HG03064 (cell line): Measurements from ENCODE around the gene STXBP3.
A peak's percentile ranks its signal among the peaks of the same experiment; 100 is the strongest.
"Not testable (repeated sequence)": the region's sequence is repeated elsewhere in the genome, so short reads cannot be mapped to it uniquely, and the experiment has no call there.

Experiments used
- ATAC-seq: cut with Tn5 transposase; IDR thresholded peaks from one replicate; pipeline ENCODE4 v1.9.1; 2021; ENCODE audit warnings: low read depth; ENCODE audit not compliant: unreplicated experiment

Gene STXBP3

DNA sequence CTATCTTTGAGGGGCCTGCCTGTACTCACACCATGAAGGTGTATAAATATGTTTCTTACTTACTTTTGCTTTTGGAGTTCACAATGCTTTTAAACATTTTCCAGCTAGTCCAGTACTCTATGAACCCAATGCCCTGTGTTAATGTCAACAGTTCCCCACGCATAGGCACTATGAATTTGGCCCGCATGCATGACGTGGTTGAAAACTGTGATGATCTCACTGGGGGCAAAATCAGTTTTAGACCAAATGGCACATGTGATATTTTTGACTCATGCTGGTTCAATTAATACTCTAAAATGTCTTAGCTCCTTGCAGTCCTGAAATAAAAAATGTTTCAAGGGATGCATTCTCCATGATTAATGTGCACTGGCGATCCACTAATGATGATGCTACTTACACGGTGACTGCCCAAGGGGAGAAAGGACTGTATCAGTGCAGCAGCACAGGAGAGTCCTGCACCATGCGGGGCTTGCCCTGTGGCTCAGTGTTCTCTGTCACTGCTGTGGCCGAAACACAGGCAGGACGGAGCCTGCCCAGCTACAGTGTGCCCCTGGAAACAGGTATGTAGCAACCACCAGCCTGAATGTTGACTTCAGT lies 18.0 kb upstream of the STXBP3 start:
- no peak for ATAC-seq

DNA sequence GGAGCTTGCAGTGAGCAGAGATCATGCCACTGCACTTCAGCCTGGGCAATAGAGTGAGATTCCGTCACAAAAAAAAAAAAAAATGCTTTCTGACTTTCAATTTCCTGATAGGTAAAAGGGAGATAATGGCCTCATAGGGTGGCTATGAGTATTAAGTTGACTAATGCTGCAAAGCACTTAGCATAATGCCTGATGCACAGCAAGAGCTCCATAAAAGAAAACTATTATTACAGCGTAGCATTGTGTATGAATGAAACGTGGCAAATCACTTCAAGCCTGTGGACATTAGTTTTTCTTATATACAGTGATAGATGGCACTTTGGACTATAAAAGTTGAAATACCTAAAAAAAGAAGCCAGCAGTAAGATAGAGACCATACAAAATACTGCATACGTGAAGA lies 17.0 kb upstream of the STXBP3 start:
- ATAC-seq, result no peak

DNA sequence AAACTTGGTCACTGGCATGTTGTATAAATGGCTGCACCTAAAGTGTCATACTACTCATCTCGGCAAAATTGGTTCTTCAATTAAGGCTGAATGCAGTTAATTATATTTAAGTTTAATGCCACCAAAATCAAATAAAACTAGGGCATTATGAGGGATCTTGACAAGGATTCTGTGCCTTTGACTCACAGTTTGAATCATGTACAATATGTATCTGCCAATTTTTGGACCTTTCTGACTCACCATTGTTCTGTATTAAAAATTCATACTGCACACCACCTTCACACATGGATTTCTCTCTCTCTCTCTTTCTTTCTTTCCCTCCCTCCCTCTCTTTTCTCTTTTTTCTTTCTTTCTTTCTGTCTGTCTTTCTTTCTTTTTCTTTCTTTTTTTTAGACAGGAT lies 14.1 kb upstream of the STXBP3 start:
- no peak for ATAC-seq

DNA sequence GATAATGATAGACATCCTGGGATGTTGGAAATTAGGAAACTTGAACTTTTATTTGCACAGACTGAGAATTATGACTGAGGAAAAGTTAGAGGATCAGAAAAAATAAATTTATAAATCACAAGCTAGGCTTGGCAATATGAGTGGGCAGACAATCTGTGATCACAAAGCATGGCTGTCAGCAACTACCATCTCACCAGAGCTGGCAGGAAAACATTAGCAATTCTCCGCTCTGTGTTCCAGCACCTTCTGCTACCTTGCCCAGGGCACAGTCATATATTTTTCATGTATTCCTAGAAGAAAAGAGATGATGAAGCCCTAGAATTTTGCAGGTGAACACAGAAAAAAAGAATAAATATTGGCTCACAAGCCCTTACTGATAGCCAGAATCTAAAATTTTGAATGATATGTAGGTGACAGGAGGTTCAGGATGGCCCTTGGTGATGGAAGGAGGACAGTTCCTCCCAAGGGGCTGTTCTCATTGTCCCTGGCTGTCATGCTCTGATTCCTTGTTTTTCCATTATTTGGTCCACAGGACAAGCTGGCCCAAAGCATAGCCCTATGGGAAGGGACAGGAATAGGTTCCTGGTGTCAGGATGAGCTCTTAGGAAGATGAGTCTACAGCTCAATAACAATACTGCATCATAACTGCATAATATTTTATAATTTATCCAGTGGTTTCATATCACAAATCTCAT lies 12.2 kb upstream of the STXBP3 start:
- no peak for ATAC-seq

DNA sequence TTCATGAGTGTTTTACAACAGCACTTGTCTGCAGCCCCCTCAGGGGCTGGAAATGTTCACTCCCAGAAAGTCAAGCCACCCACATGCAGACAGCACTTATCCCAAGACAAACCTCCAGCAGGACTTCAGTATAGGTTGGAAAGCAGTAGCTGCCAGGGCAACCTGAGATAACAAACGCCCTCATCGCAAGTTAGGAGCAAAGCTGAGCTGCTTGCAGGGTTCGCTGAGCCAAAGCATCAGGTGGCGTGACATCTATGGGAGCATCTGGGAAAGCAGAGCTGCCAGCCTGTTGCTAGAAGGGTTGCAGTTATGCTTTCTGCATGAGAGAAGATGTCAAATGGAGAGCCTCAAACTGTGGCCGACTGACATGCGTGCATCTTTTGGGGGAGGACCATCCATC lies 4.2 kb upstream of the STXBP3 start:
- no peak for ATAC-seq

DNA sequence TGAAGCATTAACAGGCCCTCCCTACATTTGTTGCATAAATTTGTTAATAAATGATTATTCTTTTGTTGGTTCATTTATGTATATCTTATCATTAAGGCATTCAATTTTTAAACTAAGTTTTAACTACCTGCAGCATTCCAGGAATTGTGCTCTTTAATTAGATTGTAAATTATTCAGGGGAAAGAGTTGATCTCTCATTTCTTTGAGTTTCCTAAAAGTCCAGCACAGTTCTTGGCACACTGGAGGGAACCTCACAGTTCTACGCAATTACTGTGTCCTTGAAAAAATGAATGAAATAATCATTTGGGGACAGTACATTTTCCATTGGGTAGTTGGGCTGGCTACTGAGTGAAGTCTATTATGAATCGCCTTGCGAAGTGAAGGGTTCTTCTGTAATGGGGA lies 493 bp upstream of the STXBP3 start:
- no peak for ATAC-seq

DNA sequence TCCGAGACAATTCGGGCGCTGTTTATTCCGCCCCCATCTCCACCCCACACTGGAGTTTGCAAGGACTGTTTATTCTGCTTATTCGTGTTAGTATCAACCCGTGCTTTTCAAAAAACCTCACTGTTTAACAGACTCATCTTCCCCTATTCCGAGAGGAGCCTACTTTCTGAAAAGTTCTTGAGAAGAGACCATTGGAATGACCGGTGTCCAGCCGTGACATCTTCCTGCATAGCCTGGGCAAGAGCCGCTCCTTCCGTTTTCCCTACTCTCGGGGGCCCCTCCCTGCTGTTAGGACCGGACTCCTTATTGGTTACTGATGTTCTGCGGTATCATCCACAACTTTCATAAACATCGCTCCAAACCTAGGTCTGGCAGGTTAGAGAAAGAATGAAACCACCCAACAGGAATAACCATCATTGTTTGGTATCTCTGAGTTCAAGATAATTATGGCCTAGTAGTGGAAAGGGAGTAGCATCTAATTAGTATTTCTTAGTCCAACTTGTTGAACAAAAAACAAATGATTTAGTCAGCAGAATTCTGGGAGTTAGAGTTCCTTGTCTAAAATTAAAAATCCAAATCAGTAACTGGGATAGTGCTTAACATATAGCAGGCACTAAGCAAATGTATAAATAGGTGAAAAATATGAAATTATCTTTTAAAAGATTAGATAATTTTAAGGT lies 837 bp downstream of the STXBP3 start:
- ATAC-seq, result peak; percentile 31

DNA sequence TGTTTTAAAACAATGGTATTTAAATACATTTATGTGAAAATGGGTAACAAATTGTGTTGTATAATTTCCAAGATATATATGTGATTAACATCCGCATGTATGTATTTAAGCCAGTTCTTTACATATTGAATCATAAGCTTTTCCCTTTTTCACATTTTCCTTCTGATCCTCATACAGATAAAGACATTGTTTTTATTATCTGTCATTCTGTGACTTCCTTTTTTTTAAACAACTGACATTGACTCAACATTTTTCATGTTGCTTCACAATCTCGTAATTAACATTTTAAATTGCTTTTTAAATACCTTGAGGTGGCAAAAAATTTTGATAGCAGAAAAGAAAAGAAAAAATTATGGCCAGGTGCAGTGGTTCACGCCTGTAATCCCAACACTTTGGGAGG lies 1.4 kb downstream of the STXBP3 start:
- no peak for ATAC-seq

DNA sequence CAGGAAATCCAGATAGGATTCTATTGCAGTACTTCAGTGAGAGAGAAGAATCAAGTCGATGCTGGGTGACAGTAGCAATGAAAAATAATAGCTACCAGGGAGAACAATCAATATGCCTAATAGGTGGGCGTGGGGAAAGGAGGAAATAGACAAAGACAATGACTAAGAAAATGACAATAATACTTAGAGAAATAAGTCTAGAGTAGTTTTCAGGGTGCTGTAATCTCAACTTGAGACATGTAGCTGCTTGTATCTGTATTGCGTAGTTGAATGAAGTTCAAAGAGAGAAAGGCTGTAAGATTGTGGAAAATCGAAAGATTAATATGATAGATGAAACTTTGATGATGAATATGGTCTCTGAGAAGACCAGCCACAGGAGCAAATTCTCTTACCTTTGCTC lies 2.6 kb downstream of the STXBP3 start:
- ATAC-seq, result no peak

DNA sequence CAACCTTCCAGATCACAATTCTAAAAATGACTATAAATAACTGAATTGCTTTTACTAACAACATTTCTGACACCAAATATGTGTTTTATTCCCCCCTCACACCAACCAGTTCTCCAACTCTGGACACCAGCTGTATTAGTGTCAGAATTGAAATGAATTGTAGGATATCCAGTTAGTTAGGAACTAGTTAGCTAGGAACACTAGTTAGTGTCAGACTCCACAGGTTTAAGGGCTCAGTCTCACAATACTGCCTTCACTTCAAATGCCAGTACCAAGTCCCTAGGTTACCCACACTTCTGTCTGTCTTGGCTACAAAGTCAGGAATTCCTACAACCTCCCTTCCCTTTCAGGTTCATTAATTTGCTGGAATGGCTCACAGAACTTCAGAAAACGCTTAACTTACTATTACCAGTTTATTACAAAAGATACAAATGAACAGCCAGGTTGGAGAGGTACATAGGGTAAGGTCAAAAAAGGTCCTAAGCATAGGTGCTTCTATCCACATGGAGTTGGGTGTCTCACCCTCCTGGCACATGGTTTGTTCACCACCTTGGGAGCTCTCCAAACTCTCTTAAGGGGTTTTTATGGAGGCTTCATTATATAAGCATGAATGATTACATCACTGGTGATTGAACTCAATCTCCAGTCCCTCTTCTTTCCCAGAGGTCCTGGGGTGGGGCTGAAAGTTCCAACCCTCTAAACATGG lies 4.2 kb downstream of the STXBP3 start:
- no peak for ATAC-seq

DNA sequence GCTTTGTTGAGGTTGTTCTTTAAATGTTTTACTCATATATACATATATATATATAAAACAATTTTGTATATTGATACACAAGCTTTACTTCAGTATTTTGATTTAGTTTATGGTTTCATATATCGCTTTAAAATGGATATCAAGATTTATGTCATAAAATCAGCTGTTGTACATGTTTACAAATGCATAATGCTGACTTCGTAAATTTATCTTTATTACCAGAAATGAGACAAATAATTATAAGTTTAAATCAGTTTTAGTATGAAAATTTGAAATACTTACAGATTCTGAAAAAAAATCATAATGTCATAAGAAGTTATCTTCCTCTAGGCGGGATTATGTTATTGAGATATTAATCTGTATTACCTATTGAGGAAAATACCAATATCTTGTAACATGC lies 6.9 kb downstream of the STXBP3 start:
- no peak for ATAC-seq

DNA sequence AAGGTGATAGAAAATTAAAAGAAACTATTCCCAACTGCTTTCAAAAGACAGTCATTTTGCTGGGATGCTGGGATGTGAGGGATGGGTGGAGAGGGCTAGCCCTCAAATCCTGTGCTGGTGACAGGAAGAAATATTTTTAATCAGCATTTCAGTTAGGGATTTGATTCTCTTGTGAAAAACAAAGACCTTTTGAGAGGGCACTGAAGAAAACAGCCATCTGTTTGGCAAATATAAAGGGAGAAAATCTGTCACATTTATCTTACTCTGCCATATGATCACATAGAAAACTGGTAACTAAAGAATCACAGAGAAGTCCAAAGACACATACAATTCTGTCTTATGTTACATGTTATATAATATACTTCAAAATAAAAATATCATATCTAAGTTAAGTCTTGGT lies 12.3 kb downstream of the STXBP3 start:
- no peak for ATAC-seq

DNA sequence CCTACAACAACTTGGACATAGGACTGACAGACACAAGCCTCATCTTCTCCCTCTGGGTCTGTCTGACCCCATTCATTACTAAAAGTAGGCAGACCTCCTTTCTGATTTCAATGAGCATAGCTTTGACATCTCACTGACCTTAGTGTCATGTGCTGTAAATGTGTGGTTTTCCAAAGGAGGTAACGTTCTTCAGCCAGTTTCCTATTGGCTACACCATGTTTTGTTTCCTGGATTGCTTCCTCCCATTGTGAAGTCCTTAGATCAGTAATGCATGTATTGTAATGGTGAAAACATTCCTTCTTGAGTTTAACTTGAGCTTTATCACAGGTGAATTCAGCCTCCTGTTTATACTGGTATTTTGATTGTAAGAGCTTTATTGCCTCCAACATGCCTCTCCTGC lies 20.6 kb downstream of the STXBP3 start:
- no peak for ATAC-seq

DNA sequence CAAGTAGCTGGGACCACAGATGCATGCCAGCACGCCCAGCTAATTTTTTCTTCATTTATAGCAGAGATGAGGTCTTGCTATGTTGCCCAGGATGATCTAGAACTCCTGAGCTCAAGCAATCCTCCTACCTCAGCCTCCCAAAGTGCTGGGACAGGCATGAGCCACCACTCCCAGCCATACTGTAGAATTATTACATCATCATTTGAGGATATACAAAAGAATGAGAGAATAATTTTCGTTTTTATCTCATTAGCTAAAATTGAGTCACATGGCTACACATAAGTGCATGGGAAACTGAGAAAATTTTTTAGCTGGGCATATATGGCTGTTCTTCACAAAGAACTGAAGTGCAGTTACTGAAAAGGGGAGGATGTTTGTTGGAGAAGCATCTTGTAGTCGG lies 21.2 kb downstream of the STXBP3 start:
- ATAC-seq, result no peak

DNA sequence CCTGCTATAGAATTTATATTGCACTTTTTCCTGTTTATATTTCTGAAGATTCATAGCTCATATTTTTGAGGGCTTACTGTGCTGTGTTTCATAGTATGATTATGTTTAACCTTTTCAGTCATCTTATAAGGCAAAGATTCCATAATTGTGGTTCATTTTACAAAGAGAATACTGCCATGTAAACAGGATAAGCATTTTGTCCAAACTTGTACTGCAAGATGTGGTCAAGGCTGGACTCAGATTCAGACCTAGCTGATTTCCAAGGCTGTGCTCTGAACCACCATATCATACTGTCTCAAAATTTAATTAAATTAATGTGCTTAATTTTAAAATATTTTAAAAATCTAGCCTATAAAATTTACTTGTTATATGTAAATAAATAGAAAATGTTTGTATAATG lies 31.4 kb downstream of the STXBP3 start:
- ATAC-seq, result no peak

DNA sequence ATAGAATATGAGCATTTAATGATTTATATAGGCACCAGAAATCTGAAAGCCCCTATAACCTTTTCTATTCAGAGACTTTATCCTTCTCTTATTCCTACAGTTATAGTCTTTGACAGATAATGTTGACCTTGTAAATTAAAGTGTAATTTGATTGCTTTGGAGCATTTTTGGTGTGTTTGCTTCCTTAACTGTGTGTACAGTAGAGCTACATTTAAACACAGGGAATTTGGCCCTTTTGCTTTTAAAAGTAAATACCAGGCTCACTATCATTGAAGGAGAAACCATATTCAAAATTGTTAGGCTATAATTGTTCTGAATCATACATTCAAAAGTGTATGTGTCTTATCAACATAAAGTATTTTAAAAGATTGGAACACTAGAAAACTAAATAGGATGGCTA lies 33.0 kb downstream of the STXBP3 start:
- no peak for ATAC-seq

DNA sequence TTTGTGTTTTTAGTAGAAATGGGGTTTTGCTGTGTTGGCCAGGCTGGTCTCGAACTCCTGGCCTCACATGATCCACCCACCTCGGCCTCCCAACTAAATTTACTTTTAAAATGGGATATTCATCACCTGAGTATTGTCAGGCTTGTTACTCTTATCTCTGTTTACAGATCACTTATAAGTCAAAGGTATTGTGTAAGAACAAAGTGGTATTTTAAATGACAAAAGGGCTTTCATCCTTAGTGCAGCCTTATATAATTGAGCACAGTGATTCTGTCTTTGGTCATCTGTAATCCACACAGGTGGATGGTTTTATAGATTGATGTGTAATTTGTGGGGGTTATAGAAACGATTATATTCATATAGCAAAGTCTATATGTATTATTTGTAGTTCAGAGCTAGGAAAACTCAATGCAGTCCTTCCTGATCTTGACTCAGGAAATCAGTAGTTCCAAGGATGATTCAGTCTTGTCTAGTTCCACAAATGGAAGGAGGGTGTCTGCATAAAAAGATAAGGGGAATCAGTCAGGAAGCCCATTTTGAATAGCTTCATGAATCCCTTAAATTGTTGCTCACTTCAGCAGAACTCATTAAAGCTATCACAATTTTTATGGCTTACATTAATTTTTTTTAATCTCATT lies 34.6 kb downstream of the STXBP3 start:
- no peak for ATAC-seq

DNA sequence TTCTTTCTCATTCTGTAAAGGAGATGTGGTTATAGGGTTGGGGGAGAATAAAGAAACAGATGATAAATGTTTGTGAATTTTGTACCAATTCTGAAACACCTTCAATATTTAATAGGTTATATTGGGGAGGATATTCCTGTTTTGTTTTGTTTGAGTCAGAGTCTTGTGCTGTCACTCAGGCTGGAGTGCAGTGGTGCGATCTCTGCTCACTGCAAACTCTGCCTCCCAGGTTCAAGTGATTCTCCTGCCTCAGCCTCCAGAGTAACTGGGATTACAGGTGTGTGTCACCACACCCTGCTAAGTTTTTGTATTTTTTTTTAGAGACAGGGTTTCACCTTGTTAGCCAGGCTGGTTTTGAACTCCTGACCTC lies 35.1 kb downstream of the STXBP3 start:
- ATAC-seq, result not testable (repeated sequence)

DNA sequence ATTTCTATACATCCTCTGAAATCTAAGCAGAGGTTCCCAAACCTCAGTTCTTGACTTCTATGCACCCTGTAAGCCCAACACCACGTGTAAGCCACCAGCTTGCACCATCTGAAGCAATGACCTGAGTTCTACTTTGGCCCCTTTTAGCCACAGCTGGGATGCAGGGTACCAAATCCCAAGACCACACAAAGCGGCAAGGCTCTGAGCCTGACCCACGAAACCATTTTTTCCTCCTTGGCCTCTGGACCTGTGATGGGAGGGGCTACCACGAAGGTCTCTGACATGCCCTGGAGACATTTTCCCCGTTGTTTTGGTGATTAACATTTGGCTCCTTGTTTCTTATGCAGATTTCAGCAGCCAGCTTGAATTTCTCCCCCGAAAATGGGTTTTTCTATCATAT lies 38.8 kb downstream of the STXBP3 start:
- ATAC-seq, result no peak

DNA sequence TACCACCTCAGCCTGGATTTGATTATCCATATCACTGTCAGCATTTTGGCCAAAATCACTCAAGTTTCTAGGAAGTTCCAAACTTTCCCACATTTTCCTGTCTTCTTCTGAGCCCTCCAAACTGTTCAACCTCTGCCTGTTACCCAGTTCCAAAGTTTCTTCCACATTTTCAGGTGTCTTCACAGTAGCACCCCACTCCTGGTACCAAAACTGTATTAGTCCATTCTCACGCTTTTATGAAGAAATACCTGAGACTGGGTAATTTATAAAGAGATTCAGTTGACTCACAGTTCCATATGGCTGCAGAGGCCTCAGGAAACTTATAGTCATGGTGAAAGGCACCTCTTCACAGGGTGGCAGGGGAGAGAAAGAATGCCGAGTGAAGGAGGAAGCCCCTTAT lies 39.4 kb downstream of the STXBP3 start:
- no peak for ATAC-seq

DNA sequence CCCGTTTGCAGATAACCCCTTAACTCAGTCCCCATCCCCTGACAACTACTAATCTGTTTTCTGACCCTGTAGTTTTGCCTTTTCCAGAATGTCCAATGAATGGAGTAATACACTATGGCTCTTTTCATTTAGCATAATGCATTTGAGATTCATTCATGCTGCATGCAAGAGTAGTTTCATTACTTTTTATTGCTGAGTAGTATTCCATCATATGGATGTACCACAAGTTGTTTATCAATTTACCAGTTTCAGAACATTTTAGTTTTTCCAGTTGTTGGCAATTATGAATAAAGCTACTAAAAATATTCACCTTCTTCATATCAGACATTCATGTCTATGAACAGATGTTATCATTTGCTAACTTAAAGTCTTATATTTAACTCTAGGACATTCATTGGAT lies 45.3 kb downstream of the STXBP3 start:
- no peak for ATAC-seq
